Esophagus squamous epithelium (tissue), 4 donors: ENCODE results near the gene SHC4.

Experiments used
- CTCF ChIP-seq, 6 experiments: fragments of 450-650 bp in 4 of 6; fragments of 200-600 bp in 2 of 6; sonication (generic) in 2 of 6; IDR thresholded peaks; one replicate each; pipeline ENCODE4 v1.5.1; 2016 to 2019; ENCODE audit warnings: antibody characterized with exemption in 6 of 6, mild to moderate bottlenecking in 4 of 6, moderate library complexity in 4 of 6
- POLR2A ChIP-seq, 4 donors: fragments of 450-650 bp; IDR thresholded peaks; one replicate each; pipeline ENCODE4 v1.6.1; 2017; ENCODE audit warnings: antibody characterized with exemption in 4 of 4, mild to moderate bottlenecking in 4 of 4, moderate library complexity in 3 of 4

DNA sequence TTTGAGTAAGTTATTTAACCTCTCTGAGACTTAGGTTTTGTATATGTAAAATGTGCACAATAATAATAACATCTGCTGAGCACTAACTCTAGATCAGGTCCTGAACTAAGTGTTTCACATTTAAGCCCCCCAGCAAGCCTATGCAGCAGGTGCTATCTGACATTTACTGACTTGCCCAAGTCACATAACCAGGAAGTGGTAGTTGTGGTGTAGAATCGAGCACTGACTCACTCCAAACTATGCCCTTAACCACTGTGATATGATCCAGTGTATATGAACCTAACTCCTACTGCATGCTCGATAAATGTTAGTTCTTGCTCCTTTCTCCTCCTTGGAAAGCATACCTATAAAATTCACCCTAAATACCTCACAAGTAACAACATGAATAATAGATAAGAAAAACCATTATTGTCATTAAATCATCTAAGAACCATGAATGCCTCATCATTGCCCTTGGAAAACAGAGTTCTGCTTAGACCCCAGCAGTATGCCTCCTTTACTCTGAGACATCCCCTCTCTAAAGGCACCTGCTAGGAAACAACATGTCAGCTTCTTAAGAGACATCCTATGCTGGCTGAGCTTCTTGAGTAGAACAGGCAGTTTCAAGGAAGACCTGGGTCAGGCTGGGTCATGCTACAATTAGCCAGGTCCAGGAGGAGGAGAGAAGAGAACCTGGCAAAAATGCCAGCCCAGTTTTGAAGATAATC lies 3.0 kb upstream of the SHC4 start:
- TF ChIP-seq POLR2A (IDR thresholded peaks at IDR 0.05) (no peak), CTCF (IDR thresholded peaks at IDR 0.05) (no peak)
